GM20431 (cell line): Measurements from ENCODE around the gene TEKT2.

Experiments used
- in situ Hi-C: fragments of 300-500 bp; cut with MseI, MboI; formaldehyde crosslinking; loops from one replicate; pipeline ENCODE4 v1.15.0; 2020; ENCODE audit warnings: low sequenced_read_pairs; ENCODE audit not compliant: unreplicated experiment

The TEKT2 gene

GRCh38 chr1:36083635-36084496 lies at the start of gene TEKT2:
Gene TEKT2 (plus strand): TSS chr1:36084094. CDS start chr1:36084922, 828 bp downstream.
- in situ Hi-C loops, result no loop called here

GRCh38 chr1:36034692-36035091 lies 49.2 kb upstream of the TEKT2 start:
- in situ Hi-C loops, result no loop called here

- in situ Hi-C loops, result no loop called here
Measured at GRCh38 chr1:36035154-36035553, 48.7 kb upstream of the TEKT2 start.

GRCh38 chr1:36040238-36040637 lies 43.7 kb upstream of the TEKT2 start:
- in situ Hi-C loops, result no loop called here

GRCh38 chr1:36051821-36052220 lies 32.1 kb upstream of the TEKT2 start:
- in situ Hi-C loops, result no loop called here

- in situ Hi-C loops, result no loop called here
Measured at GRCh38 chr1:36053978-36054377, 29.9 kb upstream of the TEKT2 start.

GRCh38 chr1:36055706-36056105 lies 28.2 kb upstream of the TEKT2 start:
- in situ Hi-C loops, result no loop called here

GRCh38 chr1:36062315-36062714 lies 21.6 kb upstream of the TEKT2 start:
- in situ Hi-C loops, result no loop called here

- in situ Hi-C loops, result no loop called here
Measured at GRCh38 chr1:36067871-36068270, 16.0 kb upstream of the TEKT2 start.

GRCh38 chr1:36068866-36069265 lies 15.0 kb upstream of the TEKT2 start:
- in situ Hi-C loops, result no loop called here

GRCh38 chr1:36070349-36070748 lies 13.5 kb upstream of the TEKT2 start:
- in situ Hi-C loops, result no loop called here

- in situ Hi-C loops, result no loop called here
Measured at GRCh38 chr1:36076979-36077573, 6.8 kb upstream of the TEKT2 start.

GRCh38 chr1:36080236-36080635 lies 3.7 kb upstream of the TEKT2 start:
- in situ Hi-C loops, result no loop called here

GRCh38 chr1:36080801-36081200 lies 3.1 kb upstream of the TEKT2 start:
- in situ Hi-C loops, result no loop called here

GRCh38 chr1:36081926-36082485 lies 1.9 kb upstream of the TEKT2 start:
- in situ Hi-C loops, result no loop called here

- in situ Hi-C loops, result no loop called here
Measured at GRCh38 chr1:36083219-36083618, 675 bp upstream of the TEKT2 start.

GRCh38 chr1:36084497-36085115 lies 712 bp downstream of the TEKT2 start:
- in situ Hi-C loops, result no loop called here

GRCh38 chr1:36085126-36085525 lies 1.2 kb downstream of the TEKT2 start:
- in situ Hi-C loops, result no loop called here

- in situ Hi-C loops, result no loop called here
Measured at GRCh38 chr1:36085686-36086526, 2.0 kb downstream of the TEKT2 start.
